Measurements from ENCODE around the gene CELF5. TPM values are rescaled to one million over a fixed set of nuclear protein-coding genes. Genes with fewer than 3 reads are reported as not detected.

CELF5 gene
- total RNA-seq, 1 donor from 2014 or later = 2.3 TPM

DNA sequence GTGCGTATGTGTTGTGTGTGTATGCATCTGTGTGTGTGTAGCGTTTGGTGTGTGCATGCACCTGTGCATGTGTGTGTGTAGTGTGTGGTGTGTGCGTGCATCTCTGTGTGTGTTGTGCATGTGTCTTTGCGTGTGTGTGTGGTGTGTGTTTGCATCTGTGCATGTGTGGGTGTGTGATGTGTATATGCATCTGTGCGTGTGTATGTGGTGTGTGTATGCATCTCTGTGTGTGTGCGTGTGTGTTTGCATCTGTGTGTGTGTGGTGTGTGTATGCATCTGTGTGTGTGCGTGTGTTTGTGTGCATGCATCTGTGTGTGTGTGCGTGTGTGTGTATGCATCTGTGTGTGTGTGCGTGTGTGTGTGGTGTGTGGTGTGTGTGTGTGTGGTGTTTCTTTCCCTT lies 20.6 kb downstream of the CELF5 start:
- H3K27me3 Mint-ChIP-seq (ENCODE audit: low read depth) = peaks cover 32% of the 10 kb centered on the region
- no peaks in the 10 kb centered on the region for H3K9me3 Mint-ChIP-seq
- no peak for DNase-seq (ENCODE audit: low read depth, low spot score)
- no peak overlapping the region for H3K4me3 Mint-ChIP-seq
- TF ChIP-seq, protein P1, sequence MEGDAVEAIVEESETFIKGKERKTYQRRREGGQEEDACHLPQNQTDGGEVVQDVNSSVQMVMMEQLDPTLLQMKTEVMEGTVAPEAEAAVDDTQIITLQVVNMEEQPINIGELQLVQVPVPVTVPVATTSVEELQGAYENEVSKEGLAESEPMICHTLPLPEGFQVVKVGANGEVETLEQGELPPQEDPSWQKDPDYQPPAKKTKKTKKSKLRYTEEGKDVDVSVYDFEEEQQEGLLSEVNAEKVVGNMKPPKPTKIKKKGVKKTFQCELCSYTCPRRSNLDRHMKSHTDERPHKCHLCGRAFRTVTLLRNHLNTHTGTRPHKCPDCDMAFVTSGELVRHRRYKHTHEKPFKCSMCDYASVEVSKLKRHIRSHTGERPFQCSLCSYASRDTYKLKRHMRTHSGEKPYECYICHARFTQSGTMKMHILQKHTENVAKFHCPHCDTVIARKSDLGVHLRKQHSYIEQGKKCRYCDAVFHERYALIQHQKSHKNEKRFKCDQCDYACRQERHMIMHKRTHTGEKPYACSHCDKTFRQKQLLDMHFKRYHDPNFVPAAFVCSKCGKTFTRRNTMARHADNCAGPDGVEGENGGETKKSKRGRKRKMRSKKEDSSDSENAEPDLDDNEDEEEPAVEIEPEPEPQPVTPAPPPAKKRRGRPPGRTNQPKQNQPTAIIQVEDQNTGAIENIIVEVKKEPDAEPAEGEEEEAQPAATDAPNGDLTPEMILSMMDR (conservative IDR thresholded peaks at IDR 0.05) = no peak
- H3K27ac Mint-ChIP-seq (ENCODE audit: unreplicated experiment) = no peak overlapping the region
- H3K36me3 Mint-ChIP-seq (ENCODE audit: low read depth) = no peaks in the 10 kb centered on the region
- no peaks in the 10 kb centered on the region for H3K4me1 Mint-ChIP-seq

DNA sequence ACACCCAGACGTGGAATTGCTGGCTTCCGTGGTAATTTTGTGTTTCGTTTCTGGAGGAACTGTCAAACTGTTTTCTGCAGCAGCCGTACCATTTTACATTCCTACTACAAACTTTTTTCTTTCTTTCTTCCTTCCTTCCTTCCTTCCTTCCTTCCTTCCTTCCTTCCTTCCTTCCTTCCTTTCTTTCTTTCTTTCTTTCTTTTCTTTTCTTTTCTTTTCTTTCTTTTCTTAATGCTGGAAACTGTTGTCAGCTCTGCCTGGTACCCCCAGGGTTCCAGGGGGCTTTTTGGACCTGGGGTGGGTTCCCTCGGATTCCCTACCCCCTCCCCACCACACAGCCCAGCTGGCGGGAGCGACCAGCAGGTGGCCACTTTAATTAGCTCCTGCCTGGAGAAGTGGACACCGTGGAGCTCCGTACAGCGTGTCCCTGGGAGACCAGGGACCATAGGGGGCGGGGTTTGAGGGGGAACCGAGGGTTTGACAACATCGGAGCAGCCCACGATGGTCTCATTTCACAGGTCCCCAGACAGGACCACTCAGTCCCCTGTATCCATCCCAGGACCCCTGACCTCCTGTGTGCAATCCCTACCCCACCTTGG lies 24.4 kb downstream of the CELF5 start:
- Mint-ChIP-seq H3K27me3 (ENCODE audit: low read depth) (peaks cover 34% of the 10 kb centered on the region), H3K4me1 (no peaks in the 10 kb centered on the region), H3K4me3 (no peak overlapping the region), H3K36me3 (ENCODE audit: low read depth) (no peaks in the 10 kb centered on the region), H3K27ac (ENCODE audit: unreplicated experiment) (no peak overlapping the region), H3K9me3 (peaks cover 3% of the 10 kb centered on the region)
- DNase-seq (ENCODE audit: low read depth, low spot score) = no peak
- TF ChIP-seq, protein P1 (conservative IDR thresholded peaks at IDR 0.05) = no peak

DNA sequence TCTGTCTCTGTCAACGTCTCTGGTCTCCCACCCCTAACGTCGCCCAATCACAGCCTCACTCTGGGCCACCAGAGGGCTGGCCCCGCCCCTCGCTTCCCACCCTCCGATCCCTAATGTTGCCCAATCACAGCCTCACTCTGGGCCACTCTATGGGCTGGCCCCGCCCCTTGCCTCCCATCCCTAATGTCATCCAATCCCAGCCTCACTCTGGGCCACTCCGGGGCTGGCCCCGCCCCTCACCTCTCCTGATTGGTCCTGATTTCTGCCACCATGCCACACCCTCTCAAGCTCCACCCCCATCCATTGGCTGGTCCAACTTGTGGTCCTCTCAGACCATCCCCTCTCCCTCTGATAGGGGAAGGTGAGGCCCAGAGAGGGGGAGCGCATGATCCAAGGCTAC lies 24.9 kb downstream of the CELF5 start:
- Mint-ChIP-seq H3K4me3 (no peak overlapping the region), H3K4me1 (no peaks in the 10 kb centered on the region), H3K27me3 (ENCODE audit: low read depth) (peaks cover 36% of the 10 kb centered on the region), H3K36me3 (ENCODE audit: low read depth) (no peaks in the 10 kb centered on the region), H3K27ac (ENCODE audit: unreplicated experiment) (no peak overlapping the region), H3K9me3 (peaks cover 6% of the 10 kb centered on the region)
- TF ChIP-seq, protein P1 (conservative IDR thresholded peaks at IDR 0.05) = no peak
- DNase-seq (ENCODE audit: low read depth, low spot score) = no peak

DNA sequence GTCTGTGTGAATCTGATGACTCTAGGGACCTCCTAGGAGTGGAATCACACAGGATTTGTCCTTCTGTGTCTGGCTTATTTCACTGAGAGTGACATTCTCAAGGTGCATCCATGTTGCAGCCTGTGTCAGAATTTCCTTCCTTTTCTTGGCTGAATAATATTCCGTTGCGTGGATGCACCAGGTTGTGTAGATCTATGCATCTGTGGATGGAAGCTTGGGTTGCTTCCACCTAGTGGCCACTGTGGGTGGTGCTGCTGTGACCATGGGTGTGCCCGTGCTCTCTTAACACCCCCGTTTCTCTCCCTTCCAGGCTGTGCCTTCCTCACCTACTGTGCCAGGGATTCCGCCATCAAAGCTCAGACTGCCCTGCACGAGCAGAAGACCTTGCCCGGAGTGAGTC lies 26.2 kb downstream of the CELF5 start:
- H3K27ac Mint-ChIP-seq (ENCODE audit: unreplicated experiment) = no peak overlapping the region
- H3K4me1 Mint-ChIP-seq = no peaks in the 10 kb centered on the region
- peaks cover 10% of the 10 kb centered on the region for H3K9me3 Mint-ChIP-seq
- no peak for DNase-seq (ENCODE audit: low read depth, low spot score)
- H3K4me3 Mint-ChIP-seq = no peak overlapping the region
- TF ChIP-seq, protein P1 (conservative IDR thresholded peaks at IDR 0.05) = peak; percentile 53
- peaks cover 45% of the 10 kb centered on the region for H3K27me3 Mint-ChIP-seq (ENCODE audit: low read depth)
- H3K36me3 Mint-ChIP-seq (ENCODE audit: low read depth) = no peaks in the 10 kb centered on the region

DNA sequence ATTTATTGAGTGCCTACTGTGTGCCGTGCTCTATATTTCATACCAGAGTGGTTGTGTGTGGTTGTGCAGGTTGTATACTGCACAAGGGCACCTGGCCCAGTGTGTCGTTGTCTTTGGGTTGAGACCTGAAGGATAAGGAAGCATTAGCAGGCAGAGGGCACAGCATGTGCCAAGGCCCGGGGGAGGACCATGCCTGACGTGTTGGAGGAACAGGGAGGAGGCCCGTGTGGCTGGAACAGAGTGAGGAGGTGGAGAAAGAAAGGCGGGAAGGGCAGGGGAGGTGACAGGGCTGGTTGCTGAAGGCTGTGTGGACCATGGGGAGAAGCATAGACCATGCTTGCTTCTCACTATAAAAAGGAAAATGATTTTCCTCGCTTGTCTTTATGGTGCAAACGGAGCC lies 26.8 kb downstream of the CELF5 start:
- Mint-ChIP-seq H3K36me3 (ENCODE audit: low read depth) (no peaks in the 10 kb centered on the region), H3K9me3 (peaks cover 10% of the 10 kb centered on the region), H3K4me1 (no peaks in the 10 kb centered on the region), H3K4me3 (no peak overlapping the region), H3K27me3 (ENCODE audit: low read depth) (peaks cover 47% of the 10 kb centered on the region), H3K27ac (ENCODE audit: unreplicated experiment) (no peak overlapping the region)
- no peak for DNase-seq (ENCODE audit: low read depth, low spot score)
- TF ChIP-seq, protein P1 (conservative IDR thresholded peaks at IDR 0.05) = no peak
